Inflammatory macrophage (primary cell): ENCODE measurements around the gene TNFAIP8L2.

Experiments used
- DNase-seq, 2 donors: peaks; one replicate each; pipeline ENCODE4 v3.0.0-alpha.2; 2020 to 2022
- total RNA-seq, 18 experiments: gene quantifications; one replicate each; lab custom pipeline; 2026; ENCODE audit warnings: mixed read lengths in 6 of 18, inconsistent platforms in 2 of 18; lab: John Stamatoyannopoulos, UW

The TNFAIP8L2 gene
- total RNA-seq, result 6.2 to 45.7 (median 27.9) reads per million in 18 experiments

GRCh38 chr1:151156515-151156819 lies at the start of gene TNFAIP8L2:
Gene TNFAIP8L2 (plus strand): TSS chr1:151156649. CDS start chr1:151158698, 2,049 bp downstream.
- peak; percentile 85 to 89 for DNase-seq

- DNase-seq, result no peak
These were observed 49.6 kb upstream of the TNFAIP8L2 start for GRCh38 chr1:151106894-151107293.

GRCh38 chr1:151108331-151108730 lies 48.1 kb upstream of the TNFAIP8L2 start:
- DNase-seq, result no peak

- DNase-seq, result no peak
These were observed 42.6 kb upstream of the TNFAIP8L2 start for GRCh38 chr1:151113877-151114276.

GRCh38 chr1:151124763-151125403 lies 31.6 kb upstream of the TNFAIP8L2 start:
- no peak for DNase-seq

- no peak for DNase-seq
These were observed 27.6 kb upstream of the TNFAIP8L2 start for GRCh38 chr1:151128800-151129199.

GRCh38 chr1:151130987-151131586 lies 25.4 kb upstream of the TNFAIP8L2 start:
- DNase-seq, result peak; percentile 69 to 78

- DNase-seq, result no peak
These were observed 24.6 kb upstream of the TNFAIP8L2 start for GRCh38 chr1:151131701-151132334.

GRCh38 chr1:151132335-151133017 lies 24.0 kb upstream of the TNFAIP8L2 start:
- no peak for DNase-seq

- DNase-seq, result no peak
These were observed 23.2 kb upstream of the TNFAIP8L2 start for GRCh38 chr1:151133018-151133806.

- DNase-seq, result no peak
These were observed 22.1 kb upstream of the TNFAIP8L2 start for GRCh38 chr1:151134396-151134795.

- DNase-seq, result no peak
These were observed 21.5 kb upstream of the TNFAIP8L2 start for GRCh38 chr1:151134991-151135390.

- DNase-seq, result no peak
These were observed 20.7 kb upstream of the TNFAIP8L2 start for GRCh38 chr1:151135433-151136385.

GRCh38 chr1:151137789-151138188 lies 18.7 kb upstream of the TNFAIP8L2 start:
- DNase-seq, result no peak

- no peak for DNase-seq
These were observed 13.9 kb upstream of the TNFAIP8L2 start for GRCh38 chr1:151142411-151143056.

- no peak for DNase-seq
These were observed 13.4 kb upstream of the TNFAIP8L2 start for GRCh38 chr1:151143057-151143435.

GRCh38 chr1:151143986-151144385 lies 12.5 kb upstream of the TNFAIP8L2 start:
- no peak for DNase-seq

GRCh38 chr1:151144474-151145303 lies 11.8 kb upstream of the TNFAIP8L2 start:
- DNase-seq, result no peak

GRCh38 chr1:151145304-151146071 lies 11.0 kb upstream of the TNFAIP8L2 start:
- DNase-seq, result peak; percentile 11 to 25
